Neural cell (in vitro differentiated cells): ENCODE results near the gene GRIN3B. TPM values are rescaled to one million over a fixed set of nuclear protein-coding genes. Genes with fewer than 3 reads are reported as not detected.

Experiments used
- H2AFZ ChIP-seq: fragments of 200-600, 300-800 bp; sonication (generic), shearing (Covaris generic); 2 replicates; pipeline ENCODE4 v1.6.0; 2014; ENCODE audit warnings: low read depth, mild to moderate bottlenecking, antibody characterized with exemption, low read length, moderate library complexity
- H3F3A ChIP-seq: fragments of 200-600 bp; shearing (Covaris generic); 2 replicates; pipeline ENCODE4 v1.6.1; 2016; ENCODE audit warnings: mild to moderate bottlenecking, moderate library complexity, mixed read lengths, antibody characterized with exemption, low read length; ENCODE audit not compliant: insufficient read depth, poor library complexity, severe bottlenecking
- H3K27ac ChIP-seq: fragments of 200-600, 300-800 bp; sonication (generic), shearing (Covaris generic); 2 replicates; pipeline ENCODE4 v1.5.1; 2014; ENCODE audit warnings: mild to moderate bottlenecking, low read length, moderate library complexity
- H3K27me3 ChIP-seq: fragments of 300-800, 200-600 bp; sonication (generic), shearing (Covaris generic); 2 replicates; pipeline ENCODE4 v1.6.0; 2014; ENCODE audit warnings: mild to moderate bottlenecking, low read depth, low read length, moderate library complexity; ENCODE audit not compliant: insufficient read depth
- H3K36me3 ChIP-seq: fragments of 300-800, 200-600 bp; sonication (generic), shearing (Covaris generic); 2 replicates; pipeline ENCODE4 v1.5.1; 2014; ENCODE audit warnings: mild to moderate bottlenecking, antibody characterized with exemption, low read length, moderate library complexity; ENCODE audit not compliant: insufficient read depth
- H3K4me2 ChIP-seq: fragments of 300-800, 200-600 bp; sonication (generic), shearing (Covaris generic); 2 replicates; pipeline ENCODE4 v1.6.0; 2014; ENCODE audit warnings: mild to moderate bottlenecking, low read length
- H3K4me3 ChIP-seq: fragments of 300-800, 200-600 bp; sonication (generic), shearing (Covaris generic); 2 replicates; pipeline ENCODE4 v1.5.1; 2014; ENCODE audit warnings: mild to moderate bottlenecking, low read length, moderate library complexity
- H3K79me2 ChIP-seq: fragments of 200-600 bp; shearing (Covaris generic); replicated peaks from 2 replicates; pipeline ENCODE4 v1.6.0; 2014; ENCODE audit warnings: mild to moderate bottlenecking, low read length, moderate library complexity; ENCODE audit not compliant: insufficient read depth
- H3K9ac ChIP-seq: fragments of 300-800, 200-600 bp; sonication (generic), shearing (Covaris generic); 2 replicates; pipeline ENCODE4 v1.6.1; 2016; ENCODE audit warnings: mild to moderate bottlenecking, low read length, mixed read lengths
- H3K9me2 ChIP-seq: fragments of 200-600 bp; shearing (Covaris generic); 2 replicates; pipeline ENCODE4 v1.6.1; 2016; ENCODE audit warnings: mild to moderate bottlenecking, low read length, mixed read lengths; ENCODE audit not compliant: insufficient read depth
- H3K9me3 ChIP-seq: fragments of 200-600, 300-800 bp; sonication (generic), shearing (Covaris generic); 2 replicates; pipeline ENCODE4 v1.6.1; 2016; ENCODE audit warnings: mild to moderate bottlenecking, mixed run types, low read length, moderate library complexity, mixed read lengths
- H4K20me1 ChIP-seq: fragments of 200-600 bp; shearing (Covaris generic); 2 replicates; pipeline ENCODE4 v1.6.1; 2016; ENCODE audit warnings: mild to moderate bottlenecking, mixed run types; ENCODE audit not compliant: insufficient read depth
- CTCF ChIP-seq: fragments of 450-650 bp; IDR thresholded peaks from 2 replicates; pipeline ENCODE4 v1.5.1; 2014; ENCODE audit warnings: antibody characterized with exemption, mild to moderate bottlenecking, moderate library complexity; ENCODE audit not compliant: poor library complexity, severe bottlenecking
- EP300 ChIP-seq: fragments of 450-650 bp; conservative IDR thresholded peaks from 2 replicates; pipeline ENCODE4 v1.6.1; 2014; ENCODE audit warnings: antibody characterized with exemption, mild to moderate bottlenecking, moderate library complexity; ENCODE audit not compliant: poor library complexity, severe bottlenecking
- EZH2 ChIP-seq: fragments of 200-600, 300-800 bp; shearing (Covaris generic), sonication (generic); IDR thresholded peaks from 2 replicates; pipeline ENCODE4 v1.6.1; 2014; ENCODE audit warnings: antibody characterized with exemption, low read length, borderline replicate concordance, mild to moderate bottlenecking; ENCODE audit not compliant: insufficient read depth, poor library complexity, severe bottlenecking
- MXI1 ChIP-seq: fragments of 450-650 bp; conservative IDR thresholded peaks from 2 replicates; pipeline ENCODE4 v1.6.1; 2014; ENCODE audit warnings: antibody characterized with exemption, mild to moderate bottlenecking; ENCODE audit not compliant: poor library complexity, severe bottlenecking
- POLR2AphosphoS5 ChIP-seq: IDR thresholded peaks from 2 replicates; pipeline ENCODE4 v1.6.1; 2012
- RAD21 ChIP-seq: fragments of 450-650 bp; conservative IDR thresholded peaks from 2 replicates; pipeline ENCODE4 v1.6.1; 2014; ENCODE audit warnings: antibody characterized with exemption, mild to moderate bottlenecking, moderate library complexity
- REST ChIP-seq: IDR thresholded peaks from 2 replicates; pipeline ENCODE4 v1.6.1; 2012; ENCODE audit warnings: borderline replicate concordance
- SMC3 ChIP-seq: fragments of 450-650 bp; conservative IDR thresholded peaks from 2 replicates; pipeline ENCODE4 v1.6.1; 2014; ENCODE audit warnings: antibody characterized with exemption, mild to moderate bottlenecking, moderate library complexity; ENCODE audit not compliant: poor library complexity
- TAF1 ChIP-seq: IDR thresholded peaks from 2 replicates; pipeline ENCODE4 v1.6.1; 2012; ENCODE audit warnings: low read depth
- polyA plus RNA-seq: library from polyadenylated mRNA; depleted of rRNA; stranded (reverse); fragments of >200 nt; gene quantifications from 2 replicates; pipeline ENCODE4 v1.2.3, GENCODE V29; 2014

Gene GRIN3B
- polyA plus RNA-seq, 1 donor from 2014 or later, result 0.46 TPM

GRCh38 chr19:972281-972680, 27.9 kb upstream of the GRIN3B start:
- Histone ChIP-seq H3K9me3 (no peaks in the 10 kb centered on the region), H3K9ac (no peak overlapping the region), H3K36me3 (peaks cover 10% of the 10 kb centered on the region), H3K27ac (no peak overlapping the region), H3K79me2 (no peaks in the 10 kb centered on the region), H3K4me2 (no peak overlapping the region), H3F3A (no peaks in the 10 kb centered on the region), H3K27me3 (no peaks in the 10 kb centered on the region), H2AFZ (no peak overlapping the region), H3K4me3 (no peak overlapping the region), H4K20me1 (no peaks in the 10 kb centered on the region), H3K9me2 (no peaks in the 10 kb centered on the region)
- no peak for TF ChIP-seq RAD21
- TF ChIP-seq REST, result no peak
- no peak for TF ChIP-seq EZH2
- TF ChIP-seq TAF1, result no peak
- TF ChIP-seq EP300, result no peak
- TF ChIP-seq SMC3, result no peak
- no peak for TF ChIP-seq CTCF
- TF ChIP-seq POLR2AphosphoS5, result no peak
- TF ChIP-seq MXI1, result no peak

- H3K27ac ChIP-seq, result no peak overlapping the region
- H3K27me3 ChIP-seq, result no peaks in the 10 kb centered on the region
- H3K4me3 ChIP-seq, result no peak overlapping the region
- no peaks in the 10 kb centered on the region for H3K9me2 ChIP-seq
- H4K20me1 ChIP-seq, result no peaks in the 10 kb centered on the region
- H2AFZ ChIP-seq, result no peak overlapping the region
- peaks cover 5% of the 10 kb centered on the region for H3K36me3 ChIP-seq
- H3K9ac ChIP-seq, result no peak overlapping the region
- H3K79me2 ChIP-seq, result no peaks in the 10 kb centered on the region
- no peaks in the 10 kb centered on the region for H3K9me3 ChIP-seq
- H3F3A ChIP-seq, result no peaks in the 10 kb centered on the region
- TF ChIP-seq RAD21 (no peak), CTCF (no peak), SMC3 (no peak), MXI1 (no peak), REST (no peak), POLR2AphosphoS5 (no peak), EZH2 (no peak), TAF1 (no peak), EP300 (no peak)
- no peak overlapping the region for H3K4me2 ChIP-seq
Observed at GRCh38 chr19:973726-974563, 26.3 kb upstream of the GRIN3B start.
